A549 (cell line): Measurements from ENCODE around the gene NRXN3.

ENCODE experiments used
- BHLHE40 ChIP-seq: IDR thresholded peaks from 2 replicates; pipeline ENCODE4 v1.6.1; 2012; ENCODE audit warnings: low read depth, low read length, inconsistent platforms
- POLR2A ChIP-seq: IDR thresholded peaks from 2 replicates; pipeline ENCODE4 v1.6.1; 2012; ENCODE audit warnings: mild to moderate bottlenecking, low read length
- TF ChIP-seq, protein P1 (sequence below): IDR thresholded peaks from 2 replicates; pipeline ENCODE4 v1.6.1; 2012
- TF ChIP-seq, protein P2 (sequence below): fragments of >200 bp; sonication (Bioruptor Twin); formaldehyde crosslinking; IDR thresholded peaks from 3 replicates; pipeline ENCODE4 v1.5.1; 2016

DNA sequence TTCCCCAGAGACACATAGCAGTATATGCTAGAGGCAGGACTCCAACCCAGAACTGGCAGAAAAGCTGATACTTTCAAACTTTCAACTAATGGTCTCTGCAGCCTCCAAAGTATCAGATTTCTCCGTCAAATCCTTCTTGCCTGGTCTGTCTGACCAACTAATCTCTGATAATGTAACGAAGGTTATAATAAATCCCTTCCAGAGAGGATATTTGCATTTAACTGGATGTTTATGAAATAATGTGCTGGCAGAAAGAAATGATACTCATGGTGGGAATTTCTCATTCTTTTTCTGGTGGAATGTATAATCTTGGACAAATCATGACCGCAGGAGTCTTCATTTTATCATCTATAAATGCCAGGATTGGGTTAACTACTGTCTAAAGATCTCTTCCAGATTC, 1180.8 kb downstream of the NRXN3 start:
- TF ChIP-seq POLR2A = no peak
- TF ChIP-seq, protein P1, sequence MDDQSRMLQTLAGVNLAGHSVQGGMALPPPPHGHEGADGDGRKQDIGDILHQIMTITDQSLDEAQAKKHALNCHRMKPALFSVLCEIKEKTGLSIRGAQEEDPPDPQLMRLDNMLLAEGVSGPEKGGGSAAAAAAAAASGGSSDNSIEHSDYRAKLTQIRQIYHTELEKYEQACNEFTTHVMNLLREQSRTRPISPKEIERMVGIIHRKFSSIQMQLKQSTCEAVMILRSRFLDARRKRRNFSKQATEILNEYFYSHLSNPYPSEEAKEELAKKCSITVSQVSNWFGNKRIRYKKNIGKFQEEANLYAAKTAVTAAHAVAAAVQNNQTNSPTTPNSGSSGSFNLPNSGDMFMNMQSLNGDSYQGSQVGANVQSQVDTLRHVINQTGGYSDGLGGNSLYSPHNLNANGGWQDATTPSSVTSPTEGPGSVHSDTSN = no peak
- no peak for TF ChIP-seq BHLHE40
- TF ChIP-seq, protein P2, sequence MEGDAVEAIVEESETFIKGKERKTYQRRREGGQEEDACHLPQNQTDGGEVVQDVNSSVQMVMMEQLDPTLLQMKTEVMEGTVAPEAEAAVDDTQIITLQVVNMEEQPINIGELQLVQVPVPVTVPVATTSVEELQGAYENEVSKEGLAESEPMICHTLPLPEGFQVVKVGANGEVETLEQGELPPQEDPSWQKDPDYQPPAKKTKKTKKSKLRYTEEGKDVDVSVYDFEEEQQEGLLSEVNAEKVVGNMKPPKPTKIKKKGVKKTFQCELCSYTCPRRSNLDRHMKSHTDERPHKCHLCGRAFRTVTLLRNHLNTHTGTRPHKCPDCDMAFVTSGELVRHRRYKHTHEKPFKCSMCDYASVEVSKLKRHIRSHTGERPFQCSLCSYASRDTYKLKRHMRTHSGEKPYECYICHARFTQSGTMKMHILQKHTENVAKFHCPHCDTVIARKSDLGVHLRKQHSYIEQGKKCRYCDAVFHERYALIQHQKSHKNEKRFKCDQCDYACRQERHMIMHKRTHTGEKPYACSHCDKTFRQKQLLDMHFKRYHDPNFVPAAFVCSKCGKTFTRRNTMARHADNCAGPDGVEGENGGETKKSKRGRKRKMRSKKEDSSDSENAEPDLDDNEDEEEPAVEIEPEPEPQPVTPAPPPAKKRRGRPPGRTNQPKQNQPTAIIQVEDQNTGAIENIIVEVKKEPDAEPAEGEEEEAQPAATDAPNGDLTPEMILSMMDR = no peak
